GM23248 (cell line): ENCODE measurements around the gene NPAS3. TPM values are rescaled to one million over a fixed set of nuclear protein-coding genes. Genes with fewer than 3 reads are reported as not detected.

Experiments used
- DNase-seq: peaks from one replicate; pipeline ENCODE4 v3.0.0-alpha.2; 2015
- H2AFZ ChIP-seq: fragments of 200-600 bp; sonication (generic); 2 replicates; pipeline ENCODE4 v1.6.1; 2016; ENCODE audit warnings: antibody characterized with exemption
- H3F3A ChIP-seq: fragments of 200-600 bp; sonication (generic); 2 replicates; pipeline ENCODE4 v1.6.1; 2016; ENCODE audit warnings: mild to moderate bottlenecking, antibody characterized with exemption, mixed run types; ENCODE audit not compliant: insufficient read depth
- H3K27ac ChIP-seq: fragments of 200-600 bp; sonication (generic); 2 replicates; pipeline ENCODE4 v1.5.1; 2016; ENCODE audit warnings: mild to moderate bottlenecking
- H3K27me3 ChIP-seq: fragments of 200-600 bp; sonication (generic); replicated peaks from 2 replicates; pipeline ENCODE4 v1.6.1; 2016; ENCODE audit warnings: mild to moderate bottlenecking; ENCODE audit not compliant: insufficient read depth
- H3K36me3 ChIP-seq: fragments of 200-600 bp; sonication (generic); 2 replicates; pipeline ENCODE4 v1.6.1; 2016; ENCODE audit warnings: low read depth, mild to moderate bottlenecking
- H3K4me1 ChIP-seq: fragments of 200-600 bp; sonication (generic); 2 replicates; pipeline ENCODE4 v1.6.1; 2016; ENCODE audit warnings: mild to moderate bottlenecking; ENCODE audit not compliant: insufficient read depth
- H3K4me2 ChIP-seq: fragments of 200-600 bp; sonication (generic); one replicate; pipeline ENCODE4 v1.6.1; 2016; ENCODE audit warnings: mild to moderate bottlenecking; ENCODE audit not compliant: unreplicated experiment
- H3K4me3 ChIP-seq: fragments of 200-600 bp; sonication (generic); 2 replicates; pipeline ENCODE4 v1.5.1; 2016; ENCODE audit warnings: mild to moderate bottlenecking
- H3K79me2 ChIP-seq: fragments of 200-600 bp; sonication (generic); 2 replicates; pipeline ENCODE4 v1.6.1; 2016; ENCODE audit warnings: mild to moderate bottlenecking; ENCODE audit not compliant: insufficient read depth
- H3K9ac ChIP-seq: fragments of 200-600 bp; sonication (generic); 2 replicates; pipeline ENCODE4 v1.6.1; 2016; ENCODE audit warnings: mild to moderate bottlenecking
- H3K9me2 ChIP-seq: fragments of 200-600 bp; sonication (generic); 2 replicates; pipeline ENCODE4 v1.6.1; 2016; ENCODE audit warnings: mixed run types, mild to moderate bottlenecking, moderate library complexity; ENCODE audit not compliant: insufficient read depth
- H3K9me3 ChIP-seq: fragments of 200-600 bp; sonication (generic); one replicate; pipeline ENCODE4 v1.6.1; 2017; ENCODE audit warnings: low read depth
- H4K20me1 ChIP-seq: fragments of 200-600 bp; sonication (generic); 2 replicates; pipeline ENCODE4 v1.6.0; 2016; ENCODE audit not compliant: insufficient read depth
- EZH2 ChIP-seq: fragments of 200-600 bp; sonication (generic); IDR thresholded peaks from 2 replicates; pipeline ENCODE4 v1.6.1; 2018; ENCODE audit warnings: antibody characterized with exemption, mild to moderate bottlenecking; ENCODE audit not compliant: insufficient read depth, poor library complexity, severe bottlenecking
- EZH2phosphoT487 ChIP-seq: fragments of 200-600 bp; sonication (generic); IDR thresholded peaks from 2 replicates; pipeline ENCODE4 v1.6.1; 2018; ENCODE audit warnings: antibody characterized with exemption, moderate library complexity, mild to moderate bottlenecking, low read depth; ENCODE audit not compliant: insufficient read depth
- WGBS, 2 experiments: methylation state at CpG; one replicate each; pipeline ENCODE4 v1.1.6; 2015 to 2017; ENCODE audit warnings: low lambda C conversion rate in 2 of 2, low coverage in 1 of 2; ENCODE audit errors: missing lambda C conversion rate in 2 of 2; 5-methylcytosine and 5-hydroxymethylcytosine counted together
- in situ Hi-C: fragments of 300-500 bp; cut with MboI; formaldehyde crosslinking; loops from 2 replicates; pipeline ENCODE4 v1.15.0; 2020
- polyA plus RNA-seq: library from polyadenylated mRNA; unstranded; fragments of >200 nt; fragmentation: Nextera tagmentation; extraction: Ambion mirVana; gene quantifications from 2 replicates; pipeline ENCODE4 v1.2.1, GENCODE V29; 2016
- total RNA-seq: library from RNA; depleted of rRNA; stranded (reverse); fragments of >200 nt; shearing (Covaris generic); gene quantifications from 2 replicates; pipeline ENCODE4 v1.2.3, GENCODE V29; 2014

NPAS3 gene
- total and polyA plus RNA-seq, 2 experiments from 2014 or later: 0.65 TPM; not detected in 1

- no peaks in the 10 kb centered on the region for H3F3A ChIP-seq
- no peaks in the 10 kb centered on the region for H3K4me1 ChIP-seq
- no peak for TF ChIP-seq EZH2
- no peak for TF ChIP-seq EZH2phosphoT487
- no peak overlapping the region for H2AFZ ChIP-seq
- no peaks in the 10 kb centered on the region for H3K9me3 ChIP-seq
- no peaks in the 10 kb centered on the region for H3K9me2 ChIP-seq
- no peaks in the 10 kb centered on the region for H3K79me2 ChIP-seq
- H3K9ac ChIP-seq: no peak overlapping the region
- in situ Hi-C loops: no loop called here
- H3K36me3 ChIP-seq: no peaks in the 10 kb centered on the region
- H3K27ac ChIP-seq: no peak overlapping the region
- no peak overlapping the region for H3K4me3 ChIP-seq
- DNase-seq: no peak
- H3K27me3 ChIP-seq: no peaks in the 10 kb centered on the region
- no peak overlapping the region for H3K4me2 ChIP-seq
- H4K20me1 ChIP-seq: no peaks in the 10 kb centered on the region
- 63% methylated on average over 2 of the region's 2 CpGs for WGBS, 2 experiments
Measured at GRCh38 chr14:33486332-33486890, 547.7 kb downstream of the NPAS3 start.

GRCh38 chr14:33488582-33488981 lies 549.9 kb downstream of the NPAS3 start:
- H3K9ac ChIP-seq: no peak overlapping the region
- no peak overlapping the region for H3K27ac ChIP-seq
- H3K9me2 ChIP-seq: no peaks in the 10 kb centered on the region
- H3K27me3 ChIP-seq: peaks cover 6% of the 10 kb centered on the region; the same call in 1 of the 2 replicates
- no peaks in the 10 kb centered on the region for H3K4me1 ChIP-seq
- TF ChIP-seq EZH2phosphoT487 (no peak), EZH2 (no peak)
- no peaks in the 10 kb centered on the region for H4K20me1 ChIP-seq
- no peaks in the 10 kb centered on the region for H3K9me3 ChIP-seq
- no peak overlapping the region for H3K4me3 ChIP-seq
- no peak for DNase-seq
- 49 to 52% methylated on average over 5 of the region's 5 CpGs for WGBS, 2 experiments
- no peak overlapping the region for H2AFZ ChIP-seq
- no peaks in the 10 kb centered on the region for H3K36me3 ChIP-seq
- in situ Hi-C loops: no loop called here
- H3K4me2 ChIP-seq: no peak overlapping the region
- no peaks in the 10 kb centered on the region for H3F3A ChIP-seq
- no peaks in the 10 kb centered on the region for H3K79me2 ChIP-seq

GRCh38 chr14:33490555-33490954 lies 551.9 kb downstream of the NPAS3 start:
- H3K79me2 ChIP-seq: no peaks in the 10 kb centered on the region
- no peak for DNase-seq
- 75 to 77% methylated on average over 4 of the region's 4 CpGs for WGBS, 2 experiments
- H3K4me3 ChIP-seq: no peak overlapping the region
- TF ChIP-seq EZH2: no peak
- no peak for TF ChIP-seq EZH2phosphoT487
- H4K20me1 ChIP-seq: no peaks in the 10 kb centered on the region
- H3K9me2 ChIP-seq: no peaks in the 10 kb centered on the region
- no peak overlapping the region for H3K27ac ChIP-seq
- no peak overlapping the region for H3K9ac ChIP-seq
- H2AFZ ChIP-seq: no peak overlapping the region
- H3K36me3 ChIP-seq: no peaks in the 10 kb centered on the region
- no peaks in the 10 kb centered on the region for H3F3A ChIP-seq
- H3K4me1 ChIP-seq: no peaks in the 10 kb centered on the region
- peaks cover 22% of the 10 kb centered on the region for H3K27me3 ChIP-seq
- no peak overlapping the region for H3K4me2 ChIP-seq
- in situ Hi-C loops: no loop called here
- H3K9me3 ChIP-seq: no peaks in the 10 kb centered on the region

- peaks cover 26% of the 10 kb centered on the region for H3K27me3 ChIP-seq
- H3K4me2 ChIP-seq: no peak overlapping the region
- H3K4me1 ChIP-seq: no peaks in the 10 kb centered on the region
- H3K36me3 ChIP-seq: no peaks in the 10 kb centered on the region
- H3F3A ChIP-seq: no peaks in the 10 kb centered on the region
- TF ChIP-seq EZH2phosphoT487 (no peak), EZH2 (no peak)
- H3K79me2 ChIP-seq: no peaks in the 10 kb centered on the region
- WGBS, 2 experiments: 93 to 94% methylated on average over 4 of the region's 4 CpGs
- no peak overlapping the region for H3K9ac ChIP-seq
- H3K27ac ChIP-seq: no peak overlapping the region
- no peak overlapping the region for H2AFZ ChIP-seq
- in situ Hi-C loops: no loop called here
- H3K9me2 ChIP-seq: no peaks in the 10 kb centered on the region
- no peaks in the 10 kb centered on the region for H3K9me3 ChIP-seq
- H4K20me1 ChIP-seq: no peaks in the 10 kb centered on the region
- no peak overlapping the region for H3K4me3 ChIP-seq
- DNase-seq: no peak
Measured at GRCh38 chr14:33491112-33491511, 552.4 kb downstream of the NPAS3 start.

GRCh38 chr14:33492491-33492890 lies 553.8 kb downstream of the NPAS3 start:
- no peak for DNase-seq
- Histone ChIP-seq H3K4me1 (no peaks in the 10 kb centered on the region), H3K79me2 (no peaks in the 10 kb centered on the region), H3K9me3 (no peaks in the 10 kb centered on the region), H3K4me2 (no peak overlapping the region), H3K27me3 (peaks cover 26% of the 10 kb centered on the region), H2AFZ (no peak overlapping the region), H3K27ac (no peak overlapping the region), H4K20me1 (no peaks in the 10 kb centered on the region), H3K36me3 (no peaks in the 10 kb centered on the region), H3K4me3 (no peak overlapping the region), H3K9ac (no peak overlapping the region), H3F3A (no peaks in the 10 kb centered on the region), H3K9me2 (no peaks in the 10 kb centered on the region)
- in situ Hi-C loops: no loop called here
- WGBS, 2 experiments: 53 to 57% methylated on average over 4 of the region's 4 CpGs
- TF ChIP-seq EZH2phosphoT487 (no peak), EZH2 (no peak)
